Duodenal mucosa (tissue), 2 donors: ENCODE measurements around the gene GJC1.

Source experiments
- H3K27ac ChIP-seq: one replicate; pipeline ENCODE4 v1.7.0; 2013; ENCODE audit warnings: low read depth, low read length
- H3K27me3 ChIP-seq, 2 donors: one replicate each; pipeline ENCODE4 v1.7.0; 2013; ENCODE audit warnings: low read length in 2 of 2, control low read depth in 1 of 2; ENCODE audit not compliant: insufficient read depth in 2 of 2, control insufficient read depth in 1 of 2
- H3K36me3 ChIP-seq, 2 donors: one replicate each; pipeline ENCODE4 v1.7.0; 2013; ENCODE audit warnings: low read length in 2 of 2, control low read depth in 1 of 2; ENCODE audit not compliant: insufficient read depth in 2 of 2, control insufficient read depth in 1 of 2
- H3K4me1 ChIP-seq, 2 donors: one replicate each; pipeline ENCODE4 v1.7.0; 2013; ENCODE audit warnings: low read length in 2 of 2, control low read depth in 1 of 2; ENCODE audit not compliant: insufficient read depth in 2 of 2, control insufficient read depth in 1 of 2
- H3K4me3 ChIP-seq, 2 donors: one replicate each; pipeline ENCODE4 v1.7.0; 2013; ENCODE audit warnings: low read length in 2 of 2, low read depth in 1 of 2
- H3K9ac ChIP-seq, 2 donors: one replicate each; pipeline ENCODE4 v1.7.0; 2013; ENCODE audit warnings: low read length in 2 of 2, low read depth in 1 of 2
- H3K9me3 ChIP-seq, 2 donors: one replicate each; pipeline ENCODE4 v1.7.0; 2013; ENCODE audit warnings: low read length in 2 of 2, control low read depth in 1 of 2; ENCODE audit not compliant: control insufficient read depth in 1 of 2

Gene GJC1

GRCh38 chr17:44770166-44770925 lies 59.7 kb downstream of the GJC1 start:
- Histone ChIP-seq H3K27ac (no peak overlapping the region), H3K27me3 (peaks cover 0 to 8% of the 10 kb centered on the region in 2 donors)

GRCh38 chr17:44769647-44770084 lies 60.4 kb downstream of the GJC1 start:
- Histone ChIP-seq H3K9me3 (no peaks in the 10 kb centered on the region), H3K4me3 (no peak overlapping the region), H3K4me1 (peaks cover 0 to 4% of the 10 kb centered on the region in 2 donors), H3K9ac (no peak overlapping the region), H3K27ac (no peak overlapping the region), H3K27me3 (peaks cover 0 to 8% of the 10 kb centered on the region in 2 donors), H3K36me3 (no peaks in the 10 kb centered on the region)

More at GRCh38 chr17:44770166-44770925, 59.7 kb downstream of the GJC1 start:
- Histone ChIP-seq H3K4me3 (no peak overlapping the region), H3K4me1 (peaks cover 0 to 10% of the 10 kb centered on the region in 2 donors), H3K9me3 (no peaks in the 10 kb centered on the region), H3K36me3 (no peaks in the 10 kb centered on the region), H3K9ac (no peak overlapping the region)

- H3K36me3 ChIP-seq, result no peaks in the 10 kb centered on the region
- no peak overlapping the region for H3K4me3 ChIP-seq
- no peak overlapping the region for H3K9ac ChIP-seq
- peaks cover 0 to 6% of the 10 kb centered on the region in 2 donors for H3K27me3 ChIP-seq
- no peaks in the 10 kb centered on the region for H3K4me1 ChIP-seq
- H3K9me3 ChIP-seq, result no peaks in the 10 kb centered on the region
- H3K27ac ChIP-seq, result no peak overlapping the region
Observed at GRCh38 chr17:44769230-44769629, 60.9 kb downstream of the GJC1 start.

GRCh38 chr17:44768505-44769142 lies 61.5 kb downstream of the GJC1 start:
- no peak overlapping the region for H3K9ac ChIP-seq
- H3K27ac ChIP-seq, result no peak overlapping the region

GRCh38 chr17:44767493-44767892 lies 62.6 kb downstream of the GJC1 start:
- no peaks in the 10 kb centered on the region for H3K36me3 ChIP-seq
- H3K4me1 ChIP-seq, result no peaks in the 10 kb centered on the region
- H3K27me3 ChIP-seq, result peaks cover 0 to 4% of the 10 kb centered on the region in 2 donors
- no peak overlapping the region for H3K4me3 ChIP-seq
- no peaks in the 10 kb centered on the region for H3K9me3 ChIP-seq
- H3K9ac ChIP-seq, result no peak overlapping the region
- no peak overlapping the region for H3K27ac ChIP-seq

More at GRCh38 chr17:44768505-44769142, 61.5 kb downstream of the GJC1 start:
- H3K4me3 ChIP-seq, result no peak overlapping the region
- H3K27me3 ChIP-seq, result peaks cover 0 to 4% of the 10 kb centered on the region in 2 donors
- no peaks in the 10 kb centered on the region for H3K36me3 ChIP-seq
- no peaks in the 10 kb centered on the region for H3K4me1 ChIP-seq
- no peaks in the 10 kb centered on the region for H3K9me3 ChIP-seq

GRCh38 chr17:44766409-44767038 lies 63.6 kb downstream of the GJC1 start:
- no peak overlapping the region for H3K9ac ChIP-seq
- H3K27ac ChIP-seq, result no peak overlapping the region
- H3K36me3 ChIP-seq, result no peaks in the 10 kb centered on the region
- peaks cover under 1% of the 10 kb centered on the region in 2 donors for H3K27me3 ChIP-seq
- H3K4me1 ChIP-seq, result no peaks in the 10 kb centered on the region
- H3K9me3 ChIP-seq, result no peaks in the 10 kb centered on the region
- no peak overlapping the region for H3K4me3 ChIP-seq

- no peaks in the 10 kb centered on the region for H3K36me3 ChIP-seq
- H3K4me3 ChIP-seq, result no peak overlapping the region
- H3K27ac ChIP-seq, result no peak overlapping the region
- no peaks in the 10 kb centered on the region for H3K9me3 ChIP-seq
- H3K4me1 ChIP-seq, result no peaks in the 10 kb centered on the region
- no peak overlapping the region for H3K9ac ChIP-seq
- H3K27me3 ChIP-seq, result peaks cover 6% of the 10 kb centered on the region in 2 donors
Observed at GRCh38 chr17:44765965-44766364, 64.1 kb downstream of the GJC1 start.

- no peak overlapping the region for H3K27ac ChIP-seq
- no peak overlapping the region for H3K4me3 ChIP-seq
- H3K4me1 ChIP-seq, result peaks cover 0 to 5% of the 10 kb centered on the region in 2 donors
- no peaks in the 10 kb centered on the region for H3K9me3 ChIP-seq
- no peak overlapping the region for H3K9ac ChIP-seq
- no peaks in the 10 kb centered on the region for H3K36me3 ChIP-seq
- peaks cover 17 to 26% of the 10 kb centered on the region in 2 donors for H3K27me3 ChIP-seq
Observed at GRCh38 chr17:44763170-44763569, 66.9 kb downstream of the GJC1 start.

GRCh38 chr17:44761932-44762810 lies 67.9 kb downstream of the GJC1 start:
- Histone ChIP-seq H3K9me3 (no peaks in the 10 kb centered on the region), H3K27me3 (peaks cover 20 to 36% of the 10 kb centered on the region in 2 donors)

More at GRCh38 chr17:44761932-44762810, 67.9 kb downstream of the GJC1 start:
- Histone ChIP-seq H3K9ac (no peak overlapping the region), H3K4me3 (no peak overlapping the region), H3K36me3 (no peaks in the 10 kb centered on the region), H3K4me1 (peaks cover 0 to 5% of the 10 kb centered on the region in 2 donors), H3K27ac (no peak overlapping the region)
